D721Med (cell line): ENCODE results near the gene FAM107B.

Experiments used
- DNase-seq: peaks from one replicate; pipeline ENCODE4 v3.0.0; 2011; ENCODE audit warnings: low spot score; ENCODE audit not compliant: insufficient read length
- FAIRE-seq: peaks from 2 replicates; lab custom pipeline; 2011; peaks lifted over from hg19 to GRCh38; lab: Jason Lieb, UNC
- CTCF ChIP-seq: IDR thresholded peaks from 2 replicates; pipeline ENCODE4 v1.5.1; 2012; ENCODE audit warnings: mild to moderate bottlenecking, control low read depth; ENCODE audit not compliant: insufficient read depth; ENCODE audit errors: missing control alignments

The FAM107B gene

GRCh38 chr10:14737808-14738545, 36.7 kb downstream of the FAM107B start:
- FAIRE-seq = no peak
- no peak for DNase-seq
- TF ChIP-seq CTCF = no peak

- FAIRE-seq (no peak), DNase-seq (no peak)
- TF ChIP-seq CTCF = no peak
These were observed 38.1 kb downstream of the FAM107B start for GRCh38 chr10:14736600-14737081.

- no peak for DNase-seq
- TF ChIP-seq CTCF = no peak
- FAIRE-seq = no peak
These were observed 38.7 kb downstream of the FAM107B start for GRCh38 chr10:14736043-14736442.

GRCh38 chr10:14731875-14732512, 42.7 kb downstream of the FAM107B start:
- DNase-seq (no peak), FAIRE-seq (no peak)
- no peak for TF ChIP-seq CTCF

GRCh38 chr10:14728346-14728745, 46.4 kb downstream of the FAM107B start:
- DNase-seq = no peak
- no peak for FAIRE-seq
- no peak for TF ChIP-seq CTCF

GRCh38 chr10:14727924-14728323, 46.8 kb downstream of the FAM107B start:
- FAIRE-seq (no peak), DNase-seq (no peak)

More at GRCh38 chr10:14727924-14728323, 46.8 kb downstream of the FAM107B start:
- TF ChIP-seq CTCF = no peak
